A204.1 (cell line): ENCODE data around the gene CKB.

Experiments
- FAIRE-seq: peaks from 2 replicates; lab custom pipeline; 2012; peaks lifted over from hg19 to GRCh38; lab: Jason Lieb, UNC

Gene CKB

DNA sequence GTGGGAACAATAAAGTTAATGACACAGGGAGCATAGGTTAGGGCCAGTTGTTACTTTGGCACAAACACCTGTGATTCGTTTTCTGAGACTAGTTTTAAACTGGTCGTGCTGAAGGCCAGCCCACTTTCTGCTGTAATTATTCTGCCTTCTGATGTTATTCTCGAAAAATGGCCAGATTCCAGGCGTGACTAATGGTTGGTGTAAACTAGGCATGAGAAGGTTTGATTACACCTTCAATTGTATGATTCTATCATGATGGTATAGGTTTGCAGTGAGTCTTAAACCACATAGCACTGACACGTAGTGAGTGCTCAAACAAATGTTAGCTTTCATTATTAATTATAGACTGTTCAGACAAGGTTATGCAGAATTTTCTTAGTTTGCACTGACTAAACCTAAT is 39.0 kb downstream of the CKB start:
- no peak for FAIRE-seq

- no peak for FAIRE-seq
These were observed 42.0 kb downstream of the CKB start for GRCh38 chr14:103480595-103480994.

GRCh38 chr14:103476631-103477030 is 46.0 kb downstream of the CKB start:
- FAIRE-seq = no peak

DNA sequence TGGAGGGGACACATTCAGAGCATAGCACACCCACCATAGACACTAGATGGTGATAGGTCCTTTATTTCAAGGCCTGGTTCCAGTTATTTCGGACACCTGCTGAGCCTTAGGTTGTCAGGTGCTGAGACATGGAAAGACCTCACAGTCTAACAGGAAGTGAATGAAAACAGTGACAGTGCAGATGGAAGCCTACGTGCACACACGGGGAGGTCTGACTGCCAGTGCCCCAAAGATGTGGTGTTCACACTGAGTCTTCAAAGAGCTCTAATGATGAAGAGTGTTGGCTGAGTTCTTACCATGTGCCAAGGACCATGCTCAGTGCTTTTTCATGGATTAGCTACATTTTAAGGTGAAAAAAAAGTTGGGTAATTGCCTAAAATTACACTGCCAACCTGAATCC is 46.6 kb downstream of the CKB start:
- no peak for FAIRE-seq

GRCh38 chr14:103474893-103475292 is 47.7 kb downstream of the CKB start:
- FAIRE-seq = no peak

- FAIRE-seq = no peak
These were observed 49.7 kb downstream of the CKB start for GRCh38 chr14:103472939-103473338.
